Measurements from ENCODE around the gene TCF7.

TCF7 gene

GRCh38 chr5:134113363-134113889 lies 1.1 kb upstream of the TCF7 start:
- no peak for DNase-seq (ENCODE audit: low spot score)

DNA sequence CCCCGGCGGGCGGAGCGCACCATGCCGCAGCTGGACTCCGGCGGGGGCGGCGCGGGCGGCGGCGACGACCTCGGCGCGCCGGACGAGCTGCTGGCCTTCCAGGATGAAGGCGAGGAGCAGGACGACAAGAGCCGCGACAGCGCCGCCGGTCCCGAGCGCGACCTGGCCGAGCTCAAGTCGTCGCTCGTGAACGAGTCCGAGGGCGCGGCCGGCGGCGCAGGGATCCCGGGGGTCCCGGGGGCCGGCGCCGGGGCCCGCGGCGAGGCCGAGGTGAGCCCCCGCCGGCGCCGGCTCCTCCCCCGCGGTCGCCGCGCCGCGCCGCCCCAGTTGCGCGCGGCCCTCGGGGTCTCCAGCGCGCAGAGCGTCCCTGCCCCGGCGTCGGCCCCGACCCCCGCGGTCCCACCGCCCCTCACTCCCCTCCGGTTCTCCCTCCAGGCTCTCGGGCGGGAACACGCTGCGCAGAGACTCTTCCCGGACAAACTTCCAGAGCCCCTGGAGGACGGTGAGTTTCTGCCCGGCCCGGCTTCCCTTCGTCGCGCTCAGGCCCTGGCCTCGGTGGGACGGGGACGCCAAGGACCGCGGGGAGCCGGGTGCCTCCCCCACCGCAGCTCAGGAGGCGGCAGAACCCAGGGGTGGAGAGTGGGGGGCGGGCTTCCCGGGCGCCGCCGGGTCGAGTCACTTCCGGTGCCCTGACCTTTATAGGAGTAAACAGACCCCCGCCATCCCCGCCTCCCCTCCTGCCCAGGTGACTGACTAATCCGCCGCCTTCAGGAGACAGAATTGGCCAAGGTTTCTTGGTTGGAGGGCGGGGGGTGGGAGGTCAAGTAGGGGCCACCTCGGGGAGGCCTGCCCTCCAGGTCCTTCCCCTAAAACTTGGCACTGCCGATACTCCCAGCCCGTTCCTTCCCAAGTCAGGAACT lies 665 bp downstream of the TCF7 start:
- peak; percentile 89 for DNase-seq (ENCODE audit: low spot score)

- DNase-seq (ENCODE audit: low spot score): no peak
Observed at GRCh38 chr5:134115806-134116175, 1.3 kb downstream of the TCF7 start.

- no peak for DNase-seq (ENCODE audit: low spot score)
Observed at GRCh38 chr5:134116286-134116685, 1.8 kb downstream of the TCF7 start.

GRCh38 chr5:134116789-134117761 lies 2.6 kb downstream of the TCF7 start:
- no peak for DNase-seq (ENCODE audit: low spot score)

DNA sequence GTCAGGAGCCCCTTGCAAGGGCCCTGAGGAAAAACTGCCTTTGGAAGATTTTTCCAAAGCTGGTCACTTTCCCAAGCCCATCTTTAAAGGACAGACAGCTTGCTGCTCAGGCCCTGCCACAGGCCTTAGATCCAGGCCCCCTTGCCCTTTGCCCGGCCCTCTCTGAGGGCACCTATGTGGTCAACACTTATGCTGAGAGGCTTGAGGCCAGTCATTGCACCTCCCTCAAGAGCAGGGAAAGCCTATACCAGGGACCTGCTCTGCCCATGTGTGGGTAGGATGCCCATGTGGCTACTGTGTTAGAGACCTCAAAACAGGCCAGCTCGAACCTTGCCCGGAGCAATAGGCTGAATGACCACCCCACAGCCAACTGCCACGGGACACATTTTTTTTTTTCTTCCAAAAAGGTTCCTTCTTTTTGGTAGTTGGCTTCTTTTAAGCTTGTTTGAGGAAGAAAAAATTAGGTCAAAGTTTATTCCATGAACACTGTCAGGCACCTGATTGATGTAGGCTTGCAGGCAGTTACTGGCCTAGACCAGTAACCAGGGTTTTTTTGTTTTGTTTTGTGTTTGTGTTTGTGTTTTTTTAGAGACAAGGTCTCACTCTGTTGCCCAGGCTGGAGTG lies 3.8 kb downstream of the TCF7 start:
- DNase-seq (ENCODE audit: low spot score): no peak

DNA sequence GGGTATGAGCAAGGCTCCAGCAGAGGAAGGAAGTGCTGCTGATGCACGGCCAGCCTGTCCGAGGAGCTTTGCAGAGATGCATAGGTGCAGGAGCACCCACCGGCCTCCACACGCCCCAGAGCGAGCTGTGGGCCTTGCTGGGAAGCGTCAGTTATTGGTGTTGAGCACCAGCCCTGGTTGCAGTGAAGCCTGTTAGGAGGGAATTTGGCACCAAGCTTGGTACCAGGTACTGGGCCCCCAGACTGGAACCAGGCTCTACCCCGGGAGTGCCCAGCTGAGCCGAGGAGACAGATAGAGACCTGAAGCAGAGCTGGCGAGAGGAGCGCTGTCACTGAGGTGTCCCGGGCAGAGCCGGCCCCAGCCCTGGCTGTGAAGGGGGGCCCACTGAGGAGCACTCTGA lies 5.2 kb downstream of the TCF7 start:
- DNase-seq (ENCODE audit: low spot score): no peak

DNA sequence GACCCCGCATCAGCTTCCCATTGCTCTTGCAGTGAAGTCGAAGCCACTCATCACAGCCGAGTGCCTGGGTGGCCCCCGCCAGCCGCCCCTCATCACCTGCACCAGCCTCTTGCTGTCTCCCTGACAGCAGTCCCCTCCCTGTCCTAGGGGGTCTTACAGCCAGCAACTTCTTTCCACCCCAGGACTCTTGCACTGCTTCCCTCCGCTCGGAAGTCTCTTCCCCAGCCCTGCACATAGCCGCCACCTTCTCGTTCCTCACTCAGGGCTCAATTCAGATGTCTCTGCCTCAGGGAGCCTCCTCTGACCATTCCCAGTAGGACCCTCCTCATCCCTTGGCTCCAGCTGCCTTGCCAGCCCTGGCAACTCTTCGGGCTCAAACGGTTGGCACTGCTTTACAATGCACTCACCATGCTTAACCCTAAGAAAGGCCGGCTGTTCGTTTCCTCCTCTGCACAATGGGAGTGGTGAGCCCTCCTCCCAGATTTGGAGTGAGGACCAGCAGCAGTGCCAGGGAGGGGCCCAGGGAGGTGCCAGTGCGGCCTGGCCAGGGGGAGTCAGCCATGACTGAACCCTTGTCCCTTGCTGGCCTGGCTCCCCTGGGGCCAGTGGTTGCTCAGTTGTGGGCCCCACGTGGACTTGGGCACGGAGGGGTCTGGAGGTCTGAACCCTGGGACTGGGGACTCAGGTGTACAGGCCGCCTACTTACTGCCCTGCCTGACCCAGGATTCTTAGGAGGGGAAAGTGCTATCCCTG lies 6.1 kb downstream of the TCF7 start:
- no peak for DNase-seq (ENCODE audit: low spot score)

DNA sequence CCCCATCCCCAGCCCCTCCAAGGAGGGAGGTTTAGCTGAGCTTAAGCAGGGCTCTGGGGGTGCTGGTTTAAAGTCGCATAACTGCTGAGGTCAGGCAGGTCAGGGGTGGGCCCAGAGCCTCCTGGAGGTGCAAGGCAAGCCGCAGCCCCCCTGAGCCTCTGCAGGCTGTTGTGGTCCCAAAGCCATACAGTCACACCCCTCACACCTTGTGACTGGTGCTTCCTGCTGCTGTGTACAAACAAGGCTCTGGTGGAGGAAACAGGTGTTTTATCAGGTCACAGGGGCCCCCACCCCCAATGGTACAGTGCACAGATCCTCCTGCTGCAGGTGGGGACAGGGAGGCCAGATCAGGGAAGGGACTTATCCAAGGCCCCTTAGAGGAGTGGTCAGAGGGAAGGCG lies 8.0 kb downstream of the TCF7 start:
- DNase-seq (ENCODE audit: low spot score): peak; percentile 68

DNA sequence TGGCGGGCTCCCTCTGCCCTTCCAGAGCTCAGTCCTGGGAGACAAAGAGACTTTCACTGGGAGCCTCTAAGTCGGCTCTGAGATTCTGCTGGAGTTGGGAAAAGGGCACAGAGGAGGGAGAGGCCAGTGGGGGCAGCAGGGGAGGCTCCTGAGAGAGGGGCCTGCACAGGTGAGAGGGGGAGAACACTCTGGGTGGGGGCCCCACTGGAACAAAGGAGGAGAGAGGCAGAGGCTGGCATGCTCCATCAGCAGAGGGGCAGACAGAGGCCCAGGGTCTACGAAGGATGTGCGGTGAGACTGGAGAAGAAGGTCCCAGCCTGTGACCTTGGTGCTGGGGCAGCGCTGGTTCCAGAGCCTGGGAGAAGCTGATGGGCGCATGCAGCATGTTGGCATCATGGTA lies 8.9 kb downstream of the TCF7 start:
- no peak for DNase-seq (ENCODE audit: low spot score)

DNA sequence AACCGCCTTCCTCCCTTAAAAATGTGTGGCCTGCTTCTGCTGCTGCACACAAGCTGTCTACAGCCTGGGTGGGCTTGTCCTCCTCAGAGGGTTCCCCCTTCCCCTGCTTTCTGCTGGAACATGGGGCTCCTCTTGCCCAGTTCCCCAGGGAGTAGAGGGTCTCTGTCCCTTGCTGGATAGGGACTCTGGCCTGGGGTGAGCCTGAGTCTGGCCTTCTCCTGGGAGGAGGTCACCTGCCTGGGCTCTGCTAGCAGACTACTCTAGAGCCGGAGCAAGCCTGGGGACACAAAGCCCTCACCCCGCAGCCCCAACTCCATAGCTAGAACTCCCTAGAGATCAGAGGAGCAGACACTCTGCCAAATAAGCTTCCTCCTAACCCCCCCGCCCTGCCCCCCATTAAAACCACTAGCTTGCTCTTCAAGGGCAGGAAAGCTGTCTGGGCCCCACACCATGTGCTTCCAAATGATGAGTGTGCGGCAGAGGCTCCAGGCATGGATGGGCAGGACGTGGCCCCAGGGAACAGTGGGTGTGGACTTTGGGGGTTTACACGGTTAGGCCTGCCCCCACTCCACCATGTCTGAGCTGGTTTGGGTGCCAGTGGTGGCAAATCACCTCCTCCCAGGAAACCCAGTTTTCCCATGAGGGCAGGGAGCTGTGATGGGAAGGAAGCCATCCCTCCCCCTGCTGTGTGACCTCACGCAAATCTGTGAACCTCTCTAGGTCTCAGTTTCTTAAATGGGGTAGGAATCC lies 10.0 kb downstream of the TCF7 start:
- peak; percentile 42 for DNase-seq (ENCODE audit: low spot score)

DNA sequence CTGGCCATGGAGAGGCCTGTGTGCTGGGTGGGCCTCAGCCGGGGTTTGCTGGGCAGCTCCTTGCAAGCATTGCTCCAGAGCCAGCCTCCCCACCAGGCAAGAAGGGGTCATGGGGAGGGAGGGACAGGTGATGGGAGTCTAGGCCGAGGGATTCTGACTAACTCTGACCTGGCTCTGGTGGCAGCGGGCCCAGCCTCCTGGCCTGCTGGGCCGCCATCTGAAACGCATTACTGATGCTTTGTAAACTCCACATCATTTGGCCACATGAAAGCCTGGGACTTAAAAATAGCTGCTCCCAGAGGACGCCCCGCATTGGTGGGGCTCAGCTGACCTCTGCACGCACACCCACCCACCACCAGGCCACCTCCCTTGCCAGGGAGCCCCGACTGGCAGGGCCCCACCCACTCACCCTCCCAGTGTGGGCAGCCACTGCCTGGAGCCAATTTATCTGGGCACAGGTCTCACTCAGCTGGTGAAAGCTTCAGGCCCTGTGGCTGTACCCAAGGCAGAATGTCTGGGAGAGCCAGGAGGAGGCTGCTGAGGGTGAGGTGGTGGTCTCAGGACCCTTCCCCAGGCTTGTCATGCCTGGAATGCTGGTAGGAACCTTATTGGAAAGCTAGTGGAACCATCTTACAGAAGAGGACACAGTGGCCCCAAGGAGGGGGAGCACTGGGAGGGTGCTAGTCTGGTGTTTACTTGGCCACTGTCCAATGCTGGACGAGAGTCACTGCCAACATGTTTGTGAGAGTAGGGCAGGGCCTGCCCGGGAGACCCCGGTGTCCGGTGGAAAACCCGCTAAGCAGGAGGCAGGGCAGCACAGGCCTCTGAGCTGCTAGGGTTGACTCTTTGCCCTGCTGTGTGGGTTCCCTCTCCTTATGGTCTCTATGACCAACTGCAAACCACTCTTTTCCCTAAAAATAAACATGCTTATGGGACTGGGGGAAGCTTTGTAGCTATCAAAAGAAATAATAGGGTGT lies 10.8 kb downstream of the TCF7 start:
- DNase-seq (ENCODE audit: low spot score): no peak

DNA sequence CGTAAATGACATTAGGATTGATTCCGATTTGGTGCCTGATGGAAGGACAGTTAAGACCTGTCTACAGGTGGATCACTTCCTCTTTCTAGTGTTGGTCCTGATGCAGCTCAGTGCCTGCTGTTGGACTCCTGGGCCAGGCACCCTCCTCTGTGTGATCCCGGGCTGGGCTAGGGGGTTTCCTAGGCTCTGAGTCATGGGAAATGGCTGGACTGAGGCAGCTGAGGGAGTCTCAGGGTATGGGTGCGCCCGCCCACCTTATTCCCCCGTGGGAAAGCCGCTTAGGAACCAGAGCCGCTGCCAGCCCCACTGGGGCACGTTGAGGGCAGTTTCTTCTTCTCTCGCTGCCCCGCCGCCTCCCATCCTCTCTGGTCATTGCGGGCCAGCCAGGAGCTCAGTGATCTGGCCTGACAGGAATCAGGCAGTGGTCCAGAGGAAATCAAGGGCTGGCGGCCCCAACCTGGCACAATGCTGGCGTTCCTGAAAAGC lies 12.9 kb downstream of the TCF7 start:
- DNase-seq (ENCODE audit: low spot score): peak; percentile 58

- no peak for DNase-seq (ENCODE audit: low spot score)
Observed at GRCh38 chr5:134127988-134128647, 13.6 kb downstream of the TCF7 start.

GRCh38 chr5:134128648-134128995 lies 14.1 kb downstream of the TCF7 start:
- DNase-seq (ENCODE audit: low spot score): no peak

GRCh38 chr5:134129411-134130238 lies 15.1 kb downstream of the TCF7 start:
- no peak for DNase-seq (ENCODE audit: low spot score)

DNA sequence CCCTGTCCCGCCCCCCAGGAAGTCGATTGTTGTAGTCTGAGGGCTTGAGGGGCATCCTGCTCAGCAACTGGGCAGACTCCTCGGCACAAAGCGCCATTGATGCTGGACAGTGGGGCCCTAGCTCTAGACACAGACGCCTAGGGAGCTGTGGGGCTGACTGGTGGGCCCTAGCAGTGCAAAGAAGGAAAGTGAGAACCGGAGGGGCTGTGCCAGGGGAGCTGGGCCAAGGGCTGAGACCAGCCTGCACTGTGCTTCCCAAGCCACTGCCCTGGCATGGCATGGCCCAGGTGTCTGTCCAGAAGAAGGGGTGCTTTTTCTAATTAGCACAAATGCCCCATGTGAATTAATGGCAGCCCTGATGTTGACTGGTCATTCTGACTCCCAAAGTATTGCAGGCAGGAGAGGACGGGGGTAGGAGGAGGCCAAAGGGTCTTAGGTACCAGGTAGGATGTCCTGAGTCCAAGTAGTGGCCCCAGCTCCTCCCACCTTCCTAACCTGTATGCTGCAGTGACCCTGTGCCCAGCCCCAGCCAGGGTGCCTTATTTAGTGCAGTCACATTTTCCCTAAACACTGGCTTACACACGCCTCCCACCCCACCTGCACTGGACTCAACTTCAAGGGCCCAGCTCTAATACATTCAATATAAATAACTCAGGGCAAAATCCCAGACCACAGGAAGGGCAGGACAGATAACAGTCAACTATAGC lies 15.9 kb downstream of the TCF7 start:
- no peak for DNase-seq (ENCODE audit: low spot score)
